ENCODE results near the gene IMP4. TPM values are rescaled to one million over a fixed set of nuclear protein-coding genes. Genes with fewer than 3 reads are reported as not detected.

The IMP4 gene
- polyA plus RNA-seq, 1 donor from 2014 or later = 78.0 TPM

DNA sequence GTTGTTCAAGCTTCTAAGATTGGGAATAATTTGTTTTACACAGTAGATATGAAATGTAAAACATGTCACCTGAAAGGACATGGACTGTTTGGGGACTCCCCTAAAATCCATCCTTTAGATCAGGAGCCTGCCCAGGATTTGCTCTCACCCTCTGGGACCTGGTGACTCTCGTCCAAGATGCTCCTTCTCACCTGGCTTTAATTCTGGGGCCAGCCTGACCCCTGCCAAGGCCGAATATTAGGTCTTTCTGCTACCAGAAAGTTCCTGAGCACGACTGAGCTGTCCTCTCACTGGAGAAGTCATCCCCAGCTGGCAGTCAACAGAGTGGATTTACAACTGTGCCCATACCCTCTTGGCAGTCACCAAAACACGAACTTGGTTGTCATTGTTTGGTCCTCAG lies 38.4 kb downstream of the IMP4 start:
- TF ChIP-seq POLR2AphosphoS5 (IDR thresholded peaks at IDR 0.05) (no peak), MXI1 (conservative IDR thresholded peaks at IDR 0.05; ENCODE audit: poor library complexity, severe bottlenecking) (no peak), EZH2 (IDR thresholded peaks at IDR 0.05; ENCODE audit: borderline replicate concordance, insufficient read depth, low read length, poor library complexity, severe bottlenecking) (no peak), TAF1 (IDR thresholded peaks at IDR 0.05; ENCODE audit: low read depth) (no peak), EP300 (conservative IDR thresholded peaks at IDR 0.05; ENCODE audit: poor library complexity, severe bottlenecking) (no peak), RAD21 (conservative IDR thresholded peaks at IDR 0.05) (no peak), SMC3 (conservative IDR thresholded peaks at IDR 0.05; ENCODE audit: poor library complexity) (no peak)
- TF ChIP-seq, protein P1, sequence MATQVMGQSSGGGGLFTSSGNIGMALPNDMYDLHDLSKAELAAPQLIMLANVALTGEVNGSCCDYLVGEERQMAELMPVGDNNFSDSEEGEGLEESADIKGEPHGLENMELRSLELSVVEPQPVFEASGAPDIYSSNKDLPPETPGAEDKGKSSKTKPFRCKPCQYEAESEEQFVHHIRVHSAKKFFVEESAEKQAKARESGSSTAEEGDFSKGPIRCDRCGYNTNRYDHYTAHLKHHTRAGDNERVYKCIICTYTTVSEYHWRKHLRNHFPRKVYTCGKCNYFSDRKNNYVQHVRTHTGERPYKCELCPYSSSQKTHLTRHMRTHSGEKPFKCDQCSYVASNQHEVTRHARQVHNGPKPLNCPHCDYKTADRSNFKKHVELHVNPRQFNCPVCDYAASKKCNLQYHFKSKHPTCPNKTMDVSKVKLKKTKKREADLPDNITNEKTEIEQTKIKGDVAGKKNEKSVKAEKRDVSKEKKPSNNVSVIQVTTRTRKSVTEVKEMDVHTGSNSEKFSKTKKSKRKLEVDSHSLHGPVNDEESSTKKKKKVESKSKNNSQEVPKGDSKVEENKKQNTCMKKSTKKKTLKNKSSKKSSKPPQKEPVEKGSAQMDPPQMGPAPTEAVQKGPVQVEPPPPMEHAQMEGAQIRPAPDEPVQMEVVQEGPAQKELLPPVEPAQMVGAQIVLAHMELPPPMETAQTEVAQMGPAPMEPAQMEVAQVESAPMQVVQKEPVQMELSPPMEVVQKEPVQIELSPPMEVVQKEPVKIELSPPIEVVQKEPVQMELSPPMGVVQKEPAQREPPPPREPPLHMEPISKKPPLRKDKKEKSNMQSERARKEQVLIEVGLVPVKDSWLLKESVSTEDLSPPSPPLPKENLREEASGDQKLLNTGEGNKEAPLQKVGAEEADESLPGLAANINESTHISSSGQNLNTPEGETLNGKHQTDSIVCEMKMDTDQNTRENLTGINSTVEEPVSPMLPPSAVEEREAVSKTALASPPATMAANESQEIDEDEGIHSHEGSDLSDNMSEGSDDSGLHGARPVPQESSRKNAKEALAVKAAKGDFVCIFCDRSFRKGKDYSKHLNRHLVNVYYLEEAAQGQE (IDR thresholded peaks at IDR 0.05; ENCODE audit: borderline replicate concordance) = no peak
- TF ChIP-seq, protein P2, sequence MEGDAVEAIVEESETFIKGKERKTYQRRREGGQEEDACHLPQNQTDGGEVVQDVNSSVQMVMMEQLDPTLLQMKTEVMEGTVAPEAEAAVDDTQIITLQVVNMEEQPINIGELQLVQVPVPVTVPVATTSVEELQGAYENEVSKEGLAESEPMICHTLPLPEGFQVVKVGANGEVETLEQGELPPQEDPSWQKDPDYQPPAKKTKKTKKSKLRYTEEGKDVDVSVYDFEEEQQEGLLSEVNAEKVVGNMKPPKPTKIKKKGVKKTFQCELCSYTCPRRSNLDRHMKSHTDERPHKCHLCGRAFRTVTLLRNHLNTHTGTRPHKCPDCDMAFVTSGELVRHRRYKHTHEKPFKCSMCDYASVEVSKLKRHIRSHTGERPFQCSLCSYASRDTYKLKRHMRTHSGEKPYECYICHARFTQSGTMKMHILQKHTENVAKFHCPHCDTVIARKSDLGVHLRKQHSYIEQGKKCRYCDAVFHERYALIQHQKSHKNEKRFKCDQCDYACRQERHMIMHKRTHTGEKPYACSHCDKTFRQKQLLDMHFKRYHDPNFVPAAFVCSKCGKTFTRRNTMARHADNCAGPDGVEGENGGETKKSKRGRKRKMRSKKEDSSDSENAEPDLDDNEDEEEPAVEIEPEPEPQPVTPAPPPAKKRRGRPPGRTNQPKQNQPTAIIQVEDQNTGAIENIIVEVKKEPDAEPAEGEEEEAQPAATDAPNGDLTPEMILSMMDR (IDR thresholded peaks at IDR 0.05; ENCODE audit: poor library complexity, severe bottlenecking) = no peak
- H3K4me3 ChIP-seq (ENCODE audit: low read length) = no peak overlapping the region
- H3K27ac ChIP-seq (ENCODE audit: low read length) = no peak overlapping the region
- no peak overlapping the region for H3K9ac ChIP-seq (ENCODE audit: low read length)
- no peaks in the 10 kb centered on the region for H3K9me3 ChIP-seq (ENCODE audit: low read length)
- no peak overlapping the region for H2AFZ ChIP-seq (ENCODE audit: low read depth, low read length)
- H3K9me2 ChIP-seq (ENCODE audit: insufficient read depth, low read length) = no peaks in the 10 kb centered on the region
- H3K36me3 ChIP-seq (ENCODE audit: insufficient read depth, low read length) = no peaks in the 10 kb centered on the region
- H3K4me2 ChIP-seq (ENCODE audit: low read length) = no peak overlapping the region
- no peaks in the 10 kb centered on the region for H3K27me3 ChIP-seq (ENCODE audit: insufficient read depth, low read depth, low read length)
- H3F3A ChIP-seq (ENCODE audit: insufficient read depth, low read length, poor library complexity, severe bottlenecking) = no peaks in the 10 kb centered on the region
- H4K20me1 ChIP-seq (ENCODE audit: insufficient read depth) = no peaks in the 10 kb centered on the region
- no peaks in the 10 kb centered on the region for H3K79me2 ChIP-seq (replicated peaks; ENCODE audit: insufficient read depth, low read length)

DNA sequence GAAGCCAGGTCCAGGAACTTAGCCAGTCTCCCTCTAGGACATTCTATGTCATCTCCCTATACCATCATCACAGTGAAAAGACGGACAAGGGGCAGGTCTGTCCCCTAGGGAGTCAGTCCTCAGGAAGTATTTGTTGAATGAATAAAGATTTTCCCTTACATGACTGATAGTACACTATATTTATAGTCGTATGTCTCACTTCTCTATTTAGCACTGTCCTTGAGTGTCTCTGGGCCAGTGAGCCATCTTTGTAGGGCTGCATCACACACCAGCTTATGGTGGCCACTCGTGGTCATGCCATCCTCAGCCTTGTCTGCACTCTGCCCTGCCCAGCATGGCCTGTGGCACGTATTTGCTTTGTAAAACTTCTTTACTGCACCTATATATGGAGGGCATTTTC lies 38.9 kb downstream of the IMP4 start:
- no peaks in the 10 kb centered on the region for H3K9me2 ChIP-seq (ENCODE audit: insufficient read depth, low read length)
- no peak overlapping the region for H2AFZ ChIP-seq (ENCODE audit: low read depth, low read length)
- no peak overlapping the region for H3K4me3 ChIP-seq (ENCODE audit: low read length)
- no peaks in the 10 kb centered on the region for H4K20me1 ChIP-seq (ENCODE audit: insufficient read depth)
- H3F3A ChIP-seq (ENCODE audit: insufficient read depth, low read length, poor library complexity, severe bottlenecking) = no peaks in the 10 kb centered on the region
- no peaks in the 10 kb centered on the region for H3K9me3 ChIP-seq (ENCODE audit: low read length)
- H3K27me3 ChIP-seq (ENCODE audit: insufficient read depth, low read depth, low read length) = no peaks in the 10 kb centered on the region
- no peak overlapping the region for H3K9ac ChIP-seq (ENCODE audit: low read length)
- no peaks in the 10 kb centered on the region for H3K79me2 ChIP-seq (replicated peaks; ENCODE audit: insufficient read depth, low read length)
- TF ChIP-seq EP300 (conservative IDR thresholded peaks at IDR 0.05; ENCODE audit: poor library complexity, severe bottlenecking) = no peak
- TF ChIP-seq RAD21 (conservative IDR thresholded peaks at IDR 0.05) = no peak
- TF ChIP-seq SMC3 (conservative IDR thresholded peaks at IDR 0.05; ENCODE audit: poor library complexity) = no peak
- TF ChIP-seq MXI1 (conservative IDR thresholded peaks at IDR 0.05; ENCODE audit: poor library complexity, severe bottlenecking) = no peak
- TF ChIP-seq POLR2AphosphoS5 (IDR thresholded peaks at IDR 0.05) = no peak
- TF ChIP-seq, protein P2 (IDR thresholded peaks at IDR 0.05; ENCODE audit: poor library complexity, severe bottlenecking) = no peak
- TF ChIP-seq, protein P1 (IDR thresholded peaks at IDR 0.05; ENCODE audit: borderline replicate concordance) = no peak
- no peak for TF ChIP-seq EZH2 (IDR thresholded peaks at IDR 0.05; ENCODE audit: borderline replicate concordance, insufficient read depth, low read length, poor library complexity, severe bottlenecking)
- TF ChIP-seq TAF1 (IDR thresholded peaks at IDR 0.05; ENCODE audit: low read depth) = no peak
- H3K36me3 ChIP-seq (ENCODE audit: insufficient read depth, low read length) = no peaks in the 10 kb centered on the region
- H3K4me2 ChIP-seq (ENCODE audit: low read length) = no peak overlapping the region
- no peak overlapping the region for H3K27ac ChIP-seq (ENCODE audit: low read length)

Data from neural cell (in vitro differentiated cells).